Measurements from ENCODE around the gene OR7C2. TPM values are rescaled to one million over a fixed set of nuclear protein-coding genes. Genes with fewer than 3 reads are reported as not detected.
"Not testable (repeated sequence)": the region's sequence is repeated elsewhere in the genome, so short reads cannot be mapped to it uniquely, and the experiment has no call there.

Gene OR7C2
- total RNA-seq, 1 donor from 2014 or later, result not detected

GRCh38 chr19:14933506-14933905 is 7.8 kb upstream of the OR7C2 start:
- DNase-seq (ENCODE audit: extremely low spot score, unreplicated experiment), result no peak
- Mint-ChIP-seq H3K4me3 (no peak overlapping the region), H3K9me3 (peaks cover 5% of the 10 kb centered on the region), H3K36me3 (no peaks in the 10 kb centered on the region), H3K4me1 (ENCODE audit: unreplicated experiment) (no peaks in the 10 kb centered on the region), H3K27ac (no peak overlapping the region), H3K27me3 (no peaks in the 10 kb centered on the region)
- TF ChIP-seq CTCF (conservative IDR thresholded peaks at IDR 0.05), result no peak

GRCh38 chr19:14940266-14940665 is 1.0 kb upstream of the OR7C2 start:
- DNase-seq (ENCODE audit: extremely low spot score, unreplicated experiment), result no peak
- H3K4me1 Mint-ChIP-seq (ENCODE audit: unreplicated experiment), result no peaks in the 10 kb centered on the region
- no peak overlapping the region for H3K27ac Mint-ChIP-seq
- H3K36me3 Mint-ChIP-seq, result no peaks in the 10 kb centered on the region
- no peak overlapping the region for H3K4me3 Mint-ChIP-seq
- H3K27me3 Mint-ChIP-seq, result no peaks in the 10 kb centered on the region
- H3K9me3 Mint-ChIP-seq, result no peaks in the 10 kb centered on the region
- no peak for TF ChIP-seq CTCF (conservative IDR thresholded peaks at IDR 0.05)

GRCh38 chr19:14943601-14944000 is 2.3 kb downstream of the OR7C2 start:
- no peak overlapping the region for H3K4me3 Mint-ChIP-seq
- H3K27ac Mint-ChIP-seq, result no peak overlapping the region
- DNase-seq (ENCODE audit: extremely low spot score, unreplicated experiment), result no peak
- H3K36me3 Mint-ChIP-seq, result no peaks in the 10 kb centered on the region
- no peaks in the 10 kb centered on the region for H3K27me3 Mint-ChIP-seq
- no peaks in the 10 kb centered on the region for H3K4me1 Mint-ChIP-seq (ENCODE audit: unreplicated experiment)
- H3K9me3 Mint-ChIP-seq, result peaks cover 6% of the 10 kb centered on the region
- no peak for TF ChIP-seq CTCF (conservative IDR thresholded peaks at IDR 0.05)

GRCh38 chr19:14944456-14944855 is 3.2 kb downstream of the OR7C2 start:
- Mint-ChIP-seq H3K4me3 (no peak overlapping the region), H3K4me1 (ENCODE audit: unreplicated experiment) (no peaks in the 10 kb centered on the region), H3K36me3 (no peaks in the 10 kb centered on the region), H3K27ac (no peak overlapping the region), H3K27me3 (no peaks in the 10 kb centered on the region), H3K9me3 (peaks cover 6% of the 10 kb centered on the region)
- no peak for TF ChIP-seq CTCF (conservative IDR thresholded peaks at IDR 0.05)
- DNase-seq (ENCODE audit: extremely low spot score, unreplicated experiment), result no peak

DNA sequence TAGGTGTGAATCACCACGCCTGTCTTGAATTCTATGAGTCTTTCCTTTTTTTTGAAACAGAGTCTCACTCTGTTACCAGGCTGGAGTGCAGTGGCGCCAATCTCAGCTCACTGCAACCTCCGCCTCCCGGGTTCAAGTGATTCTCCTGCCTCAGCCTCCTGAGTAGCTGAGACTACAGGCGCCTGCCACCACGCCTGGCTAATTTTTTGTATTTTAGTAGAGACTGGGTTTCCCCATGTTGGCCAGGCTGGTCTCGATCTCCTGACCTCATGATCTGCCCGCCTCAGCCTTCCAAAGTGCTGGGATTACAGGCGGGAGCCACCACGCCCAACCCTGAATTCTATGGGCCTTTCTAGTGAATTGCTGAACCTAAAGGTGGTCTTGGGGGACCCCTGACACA is 8.1 kb downstream of the OR7C2 start:
- not testable (repeated sequence) for H3K27me3 Mint-ChIP-seq

DNA sequence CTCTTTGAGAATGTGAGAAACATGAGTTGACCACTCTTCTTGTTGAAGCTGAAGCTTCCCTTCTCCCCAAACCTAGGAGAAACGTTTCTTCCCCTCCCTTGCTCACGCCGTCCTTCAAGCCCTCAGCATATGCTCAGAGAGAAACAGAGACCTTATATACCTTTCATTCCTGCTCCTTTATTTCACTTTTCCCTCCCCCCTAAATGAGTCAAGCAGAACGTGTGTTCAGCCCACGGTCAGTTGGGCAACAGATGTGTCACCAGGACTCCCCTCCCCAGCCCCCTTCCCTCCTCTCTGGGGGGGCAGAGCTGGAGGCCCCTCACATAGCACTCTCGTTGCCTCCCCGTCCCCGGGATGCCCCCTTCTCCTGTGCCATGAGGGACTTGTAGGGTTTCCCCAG is 8.6 kb downstream of the OR7C2 start:
- Mint-ChIP-seq H3K4me1 (ENCODE audit: unreplicated experiment) (no peaks in the 10 kb centered on the region), H3K9me3 (peaks cover 7% of the 10 kb centered on the region), H3K36me3 (no peaks in the 10 kb centered on the region), H3K27me3 (no peaks in the 10 kb centered on the region), H3K4me3 (no peak overlapping the region), H3K27ac (no peak overlapping the region)
- no peak for DNase-seq (ENCODE audit: extremely low spot score, unreplicated experiment)
- TF ChIP-seq CTCF (conservative IDR thresholded peaks at IDR 0.05), result no peak

More for the DNA sequence above, 8.1 kb downstream of the OR7C2 start:
- not testable (repeated sequence) for H3K36me3 Mint-ChIP-seq; H3K4me3 Mint-ChIP-seq; DNase-seq (ENCODE audit: extremely low spot score, unreplicated experiment); H3K27ac Mint-ChIP-seq; H3K4me1 Mint-ChIP-seq (ENCODE audit: unreplicated experiment); H3K9me3 Mint-ChIP-seq
